ENCODE results near the gene RAC2. TPM values are rescaled to one million over a fixed set of nuclear protein-coding genes. Genes with fewer than 3 reads are reported as not detected.
"Not testable (repeated sequence)": the region's sequence is repeated elsewhere in the genome, so short reads cannot be mapped to it uniquely, and the experiment has no call there.

RAC2 gene
- total RNA-seq, 1 donor from 2014 or later = not detected

- DNase-seq = no peak
Observed at GRCh38 chr22:37203354-37204044, 40.6 kb downstream of the RAC2 start.

GRCh38 chr22:37202716-37203115, 41.4 kb downstream of the RAC2 start:
- DNase-seq = no peak

GRCh38 chr22:37202001-37202555, 42.0 kb downstream of the RAC2 start:
- no peak for DNase-seq

GRCh38 chr22:37201443-37201820, 42.6 kb downstream of the RAC2 start:
- not testable (repeated sequence) for DNase-seq

GRCh38 chr22:37199760-37200108, 44.3 kb downstream of the RAC2 start:
- DNase-seq = no peak

GRCh38 chr22:37199103-37199759, 44.8 kb downstream of the RAC2 start:
- DNase-seq = peak; percentile 95

- DNase-seq = peak; percentile 75
Observed at GRCh38 chr22:37198258-37199102, 45.6 kb downstream of the RAC2 start.

GRCh38 chr22:37197451-37198257, 46.4 kb downstream of the RAC2 start:
- DNase-seq = no peak

GRCh38 chr22:37196539-37197450, 47.3 kb downstream of the RAC2 start:
- no peak for DNase-seq

GRCh38 chr22:37195921-37196320, 48.1 kb downstream of the RAC2 start:
- no peak for DNase-seq

- no peak for DNase-seq
Observed at GRCh38 chr22:37194750-37195149, 49.3 kb downstream of the RAC2 start.

- no peak for DNase-seq
Observed at GRCh38 chr22:37193629-37194191, 50.4 kb downstream of the RAC2 start.

GRCh38 chr22:37192741-37193140, 51.3 kb downstream of the RAC2 start:
- no peak for DNase-seq

GRCh38 chr22:37192204-37192603, 51.9 kb downstream of the RAC2 start:
- DNase-seq = no peak

GRCh38 chr22:37190262-37190780, 53.7 kb downstream of the RAC2 start:
- DNase-seq = no peak

- no peak for DNase-seq
Observed at GRCh38 chr22:37188901-37189466, 55.1 kb downstream of the RAC2 start.

GRCh38 chr22:37187891-37188761, 55.9 kb downstream of the RAC2 start, which contains the start of gene C1QTNF6:
Gene C1QTNF6 (minus strand): TSS chr22:37188247. CDS start chr22:37188213, 34 bp downstream.
- DNase-seq = no peak

GRCh38 chr22:37187552-37187890, 56.5 kb downstream of the RAC2 start:
- DNase-seq = no peak

GRCh38 chr22:37186997-37187522, 57.0 kb downstream of the RAC2 start:
- no peak for DNase-seq
